Astrocyte of the spinal cord (primary cell): ENCODE results near the gene HOXA9.
A peak's percentile ranks its signal among the peaks of the same experiment; 100 is the strongest.

Experiments
- DNase-seq: peaks from one replicate; pipeline ENCODE4 v3.0.0; 2011; ENCODE audit warnings: low read depth, low spot score
- H3K4me3 ChIP-seq: 2 replicates; pipeline ENCODE4 v1.5.1; 2011; ENCODE audit warnings: low read depth, mild to moderate bottlenecking, low read length, moderate library complexity
- CTCF ChIP-seq: IDR thresholded peaks from 2 replicates; pipeline ENCODE4 v1.5.1; 2012; ENCODE audit warnings: low read depth, mild to moderate bottlenecking, low read length, inconsistent platforms
- in situ Hi-C: cut with HindIII; loops from 2 replicates; pipeline ENCODE4 v1.10.0; 2017; ENCODE audit warnings: low sequenced_read_pairs

Gene HOXA9

GRCh38 chr7:27211084-27211446, 45.7 kb upstream of the HOXA9 start:
- in situ Hi-C loops = no loop called here
- no peak for DNase-seq
- no peak overlapping the region for H3K4me3 ChIP-seq
- TF ChIP-seq CTCF = no peak

- peak overlapping the region; percentile 13 for H3K4me3 ChIP-seq
- no peak for DNase-seq
- TF ChIP-seq CTCF = peak; percentile 84
- in situ Hi-C loops = no loop called here
Measured at GRCh38 chr7:27210441-27211083, 45.2 kb upstream of the HOXA9 start.

GRCh38 chr7:27209933-27210440, 44.6 kb upstream of the HOXA9 start:
- in situ Hi-C loops = no loop called here

GRCh38 chr7:27208998-27209397, 43.7 kb upstream of the HOXA9 start:
- H3K4me3 ChIP-seq = no peak overlapping the region
- in situ Hi-C loops = no loop called here
- DNase-seq = no peak
- TF ChIP-seq CTCF = no peak

More at GRCh38 chr7:27209933-27210440, 44.6 kb upstream of the HOXA9 start:
- no peak overlapping the region for H3K4me3 ChIP-seq
- no peak for TF ChIP-seq CTCF
- DNase-seq = no peak

- in situ Hi-C loops = no loop called here
- H3K4me3 ChIP-seq = no peak overlapping the region
- no peak for DNase-seq
- TF ChIP-seq CTCF = no peak
Measured at GRCh38 chr7:27207348-27207985, 42.1 kb upstream of the HOXA9 start.

GRCh38 chr7:27205325-27206280, 40.3 kb upstream of the HOXA9 start:
- no peak for DNase-seq
- in situ Hi-C loops = no loop called here
- no peak overlapping the region for H3K4me3 ChIP-seq
- no peak for TF ChIP-seq CTCF
